GM12873 (cell line): ENCODE results near the gene CDK4.

Source experiments
- TF ChIP-seq, protein P1 (sequence below): IDR thresholded peaks from 2 replicates; pipeline ENCODE4 v1.5.1; 2012; ENCODE audit warnings: low read depth, mild to moderate bottlenecking, moderate library complexity, low read length, control low read depth; ENCODE audit not compliant: insufficient read depth; ENCODE audit errors: missing control alignments

Gene CDK4

GRCh38 chr12:57754411-57755193, 2.5 kb upstream of the CDK4 start, which contains the start of gene MARCHF9:
Gene MARCHF9 (plus strand): TSS chr12:57755103. CDS start chr12:57755529, 426 bp downstream.
- TF ChIP-seq, protein P1, sequence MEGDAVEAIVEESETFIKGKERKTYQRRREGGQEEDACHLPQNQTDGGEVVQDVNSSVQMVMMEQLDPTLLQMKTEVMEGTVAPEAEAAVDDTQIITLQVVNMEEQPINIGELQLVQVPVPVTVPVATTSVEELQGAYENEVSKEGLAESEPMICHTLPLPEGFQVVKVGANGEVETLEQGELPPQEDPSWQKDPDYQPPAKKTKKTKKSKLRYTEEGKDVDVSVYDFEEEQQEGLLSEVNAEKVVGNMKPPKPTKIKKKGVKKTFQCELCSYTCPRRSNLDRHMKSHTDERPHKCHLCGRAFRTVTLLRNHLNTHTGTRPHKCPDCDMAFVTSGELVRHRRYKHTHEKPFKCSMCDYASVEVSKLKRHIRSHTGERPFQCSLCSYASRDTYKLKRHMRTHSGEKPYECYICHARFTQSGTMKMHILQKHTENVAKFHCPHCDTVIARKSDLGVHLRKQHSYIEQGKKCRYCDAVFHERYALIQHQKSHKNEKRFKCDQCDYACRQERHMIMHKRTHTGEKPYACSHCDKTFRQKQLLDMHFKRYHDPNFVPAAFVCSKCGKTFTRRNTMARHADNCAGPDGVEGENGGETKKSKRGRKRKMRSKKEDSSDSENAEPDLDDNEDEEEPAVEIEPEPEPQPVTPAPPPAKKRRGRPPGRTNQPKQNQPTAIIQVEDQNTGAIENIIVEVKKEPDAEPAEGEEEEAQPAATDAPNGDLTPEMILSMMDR, result no peak

GRCh38 chr12:57753756-57754337, 1.7 kb upstream of the CDK4 start:
- TF ChIP-seq, protein P1, result no peak

GRCh38 chr12:57752668-57753000, 524 bp upstream of the CDK4 start:
- TF ChIP-seq, protein P1, result no peak

DNA sequence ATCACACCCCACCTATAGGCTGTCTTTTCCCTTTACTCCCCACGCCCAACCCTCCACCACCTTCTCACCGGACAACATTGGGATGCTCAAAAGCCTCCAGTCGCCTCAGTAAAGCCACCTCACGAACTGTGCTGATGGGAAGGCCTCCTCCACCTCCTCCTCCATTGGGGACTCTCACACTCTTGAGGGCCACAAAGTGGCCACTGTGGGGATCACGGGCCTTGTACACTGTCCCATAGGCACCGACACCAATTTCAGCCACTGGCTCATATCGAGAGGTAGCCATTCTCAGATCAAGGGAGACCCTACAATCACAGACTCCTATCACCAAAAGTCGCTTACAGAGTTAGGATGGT, 700 bp downstream of the CDK4 start:
- TF ChIP-seq, protein P1, result no peak

DNA sequence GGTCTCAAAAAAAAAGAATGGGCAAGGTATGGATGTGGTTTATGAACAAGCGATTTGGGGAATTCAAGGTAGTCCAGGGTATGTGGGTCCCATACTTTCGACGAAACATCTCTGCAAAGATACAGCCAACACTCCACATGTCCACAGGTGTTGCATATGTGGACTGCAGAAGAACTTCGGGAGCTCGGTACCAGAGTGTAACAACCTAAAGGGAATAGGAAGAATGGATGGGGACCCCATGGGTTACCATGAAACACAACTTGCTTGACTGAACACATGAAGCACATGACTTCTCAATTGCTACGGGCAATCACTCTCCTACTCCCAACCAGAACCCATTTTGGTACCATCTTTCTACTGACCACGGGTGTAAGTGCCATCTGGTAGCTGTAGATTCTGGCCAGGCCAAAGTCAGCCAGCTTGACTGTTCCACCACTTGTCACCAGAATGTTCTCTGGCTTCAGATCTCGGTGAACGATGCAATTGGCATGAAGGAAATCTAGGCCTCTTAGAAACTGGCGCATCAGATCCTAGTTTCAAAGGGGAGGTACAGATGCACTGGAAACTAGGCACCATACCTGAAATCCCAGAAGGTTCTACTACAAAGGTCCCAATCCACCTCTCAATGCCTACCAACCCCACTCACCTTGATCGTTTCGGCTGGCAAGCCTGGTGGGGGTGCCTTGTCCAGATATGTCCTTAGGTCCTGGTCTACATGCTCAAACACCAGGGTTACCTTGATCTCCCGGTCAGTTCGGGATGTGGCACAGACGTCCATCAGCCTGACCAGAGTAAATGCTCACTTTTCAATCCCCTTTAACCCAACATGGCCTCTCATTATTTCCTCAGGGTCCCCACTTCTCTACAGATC, 1.3 kb downstream of the CDK4 start:
- TF ChIP-seq, protein P1, result no peak

GRCh38 chr12:57749061-57749460, 3.0 kb downstream of the CDK4 start:
- TF ChIP-seq, protein P1, result no peak

DNA sequence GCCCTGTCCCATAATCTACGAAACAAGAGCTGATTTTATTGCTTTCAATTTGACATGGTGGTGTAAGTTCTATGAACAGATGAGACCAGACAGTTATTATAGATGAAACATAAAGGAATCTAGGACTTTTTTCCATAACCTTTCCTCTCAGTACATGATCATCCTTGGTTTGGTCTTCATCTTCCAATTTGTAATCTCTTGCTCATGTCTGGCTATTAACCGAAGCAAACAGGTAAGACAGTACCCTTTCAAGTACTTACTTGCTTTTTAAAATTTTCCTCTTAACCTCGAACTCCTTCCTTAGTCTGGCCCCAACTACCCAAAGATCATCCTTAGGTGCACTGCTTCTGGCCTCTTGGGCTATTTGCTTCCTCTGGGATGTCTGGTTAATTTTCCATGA, 6.1 kb downstream of the CDK4 start:
- TF ChIP-seq, protein P1, result no peak
